ENCODE results near the gene MACROH2A2.
"Not testable (repeated sequence)": the region's sequence is repeated elsewhere in the genome, so short reads cannot be mapped to it uniquely, and the experiment has no call there.

MACROH2A2 gene

GRCh38 chr10:70117646-70118045 is 65.0 kb downstream of the MACROH2A2 start:
- peaks cover 8% of the 10 kb centered on the region; the same call in 1 of the 2 replicates for H3K36me3 ChIP-seq (ENCODE audit: insufficient read depth, low read length)
- no peak overlapping the region for H3K4me3 ChIP-seq (ENCODE audit: low read depth, low read length)
- H3K27ac ChIP-seq (ENCODE audit: low read depth, low read length), result no peak overlapping the region

GRCh38 chr10:70118196-70118595 is 65.5 kb downstream of the MACROH2A2 start:
- no peaks in the 10 kb centered on the region for H3K79me2 ChIP-seq (ENCODE audit: control insufficient read depth, insufficient read depth, low read length, unreplicated experiment)
- H3K36me3 ChIP-seq (ENCODE audit: insufficient read depth, low read length), result peaks cover 8% of the 10 kb centered on the region; the same call in 1 of the 2 replicates
- H2AFZ ChIP-seq (ENCODE audit: low read length, unreplicated experiment), result no peak overlapping the region
- no peaks in the 10 kb centered on the region for H3K27me3 ChIP-seq (ENCODE audit: insufficient read depth, low read length)
- no peak overlapping the region for H3K4me3 ChIP-seq (ENCODE audit: low read depth, low read length)
- no peaks in the 10 kb centered on the region for H3K4me1 ChIP-seq (ENCODE audit: control insufficient read depth, insufficient read depth, low read length, unreplicated experiment)
- no peak overlapping the region for H3K27ac ChIP-seq (ENCODE audit: low read depth, low read length)

More at GRCh38 chr10:70117646-70118045, 65.0 kb downstream of the MACROH2A2 start:
- Histone ChIP-seq H2AFZ (ENCODE audit: low read length, unreplicated experiment) (no peak overlapping the region), H3K27me3 (ENCODE audit: insufficient read depth, low read length) (no peaks in the 10 kb centered on the region), H3K79me2 (ENCODE audit: control insufficient read depth, insufficient read depth, low read length, unreplicated experiment) (no peaks in the 10 kb centered on the region), H3K4me1 (ENCODE audit: control insufficient read depth, insufficient read depth, low read length, unreplicated experiment) (no peaks in the 10 kb centered on the region)

- H3K4me1 ChIP-seq (ENCODE audit: control insufficient read depth, insufficient read depth, low read length, unreplicated experiment), result peaks cover under 1% of the 10 kb centered on the region
- peaks cover 8% of the 10 kb centered on the region for H3K36me3 ChIP-seq (ENCODE audit: insufficient read depth, low read length)
- no peak overlapping the region for H2AFZ ChIP-seq (ENCODE audit: low read length, unreplicated experiment)
- H3K4me3 ChIP-seq (ENCODE audit: low read depth, low read length), result no peak overlapping the region
- H3K27me3 ChIP-seq (ENCODE audit: insufficient read depth, low read length), result no peaks in the 10 kb centered on the region
- no peak overlapping the region for H3K27ac ChIP-seq (ENCODE audit: low read depth, low read length)
- no peaks in the 10 kb centered on the region for H3K79me2 ChIP-seq (ENCODE audit: control insufficient read depth, insufficient read depth, low read length, unreplicated experiment)
Measured at GRCh38 chr10:70119197-70119596, 66.6 kb downstream of the MACROH2A2 start.

GRCh38 chr10:70119623-70120022 is 67.0 kb downstream of the MACROH2A2 start:
- Histone ChIP-seq H3K79me2 (ENCODE audit: control insufficient read depth, insufficient read depth, low read length, unreplicated experiment) (no peaks in the 10 kb centered on the region), H3K4me3 (ENCODE audit: low read depth, low read length) (no peak overlapping the region), H3K27me3 (ENCODE audit: insufficient read depth, low read length) (no peaks in the 10 kb centered on the region), H3K4me1 (ENCODE audit: control insufficient read depth, insufficient read depth, low read length, unreplicated experiment) (peaks cover 5% of the 10 kb centered on the region), H2AFZ (ENCODE audit: low read length, unreplicated experiment) (no peak overlapping the region), H3K27ac (ENCODE audit: low read depth, low read length) (no peak overlapping the region), H3K36me3 (ENCODE audit: insufficient read depth, low read length) (peaks cover 12% of the 10 kb centered on the region)

GRCh38 chr10:70120417-70120816 is 67.8 kb downstream of the MACROH2A2 start:
- H3K4me3 ChIP-seq (ENCODE audit: low read depth, low read length), result no peak overlapping the region
- H3K36me3 ChIP-seq (ENCODE audit: insufficient read depth, low read length), result peaks cover 16% of the 10 kb centered on the region
- peaks cover 8% of the 10 kb centered on the region for H3K4me1 ChIP-seq (ENCODE audit: control insufficient read depth, insufficient read depth, low read length, unreplicated experiment)
- no peaks in the 10 kb centered on the region for H3K27me3 ChIP-seq (ENCODE audit: insufficient read depth, low read length)
- H3K79me2 ChIP-seq (ENCODE audit: control insufficient read depth, insufficient read depth, low read length, unreplicated experiment), result no peaks in the 10 kb centered on the region
- H2AFZ ChIP-seq (ENCODE audit: low read length, unreplicated experiment), result no peak overlapping the region
- H3K27ac ChIP-seq (ENCODE audit: low read depth, low read length), result no peak overlapping the region

GRCh38 chr10:70121281-70121949 is 68.8 kb downstream of the MACROH2A2 start:
- Histone ChIP-seq H3K4me3 (ENCODE audit: low read depth, low read length) (no peak overlapping the region), H3K79me2 (ENCODE audit: control insufficient read depth, insufficient read depth, low read length, unreplicated experiment) (peaks cover 3% of the 10 kb centered on the region), H3K27ac (ENCODE audit: low read depth, low read length) (no peak overlapping the region), H3K4me1 (ENCODE audit: control insufficient read depth, insufficient read depth, low read length, unreplicated experiment) (peaks cover 8% of the 10 kb centered on the region), H3K36me3 (ENCODE audit: insufficient read depth, low read length) (peaks cover 16% of the 10 kb centered on the region), H3K27me3 (ENCODE audit: insufficient read depth, low read length) (no peaks in the 10 kb centered on the region), H2AFZ (ENCODE audit: low read length, unreplicated experiment) (no peak overlapping the region)

- H3K36me3 ChIP-seq (ENCODE audit: insufficient read depth, low read length), result peaks cover 16% of the 10 kb centered on the region
- H2AFZ ChIP-seq (ENCODE audit: low read length, unreplicated experiment), result no peak overlapping the region
Measured at GRCh38 chr10:70122742-70123141, 70.1 kb downstream of the MACROH2A2 start.

GRCh38 chr10:70123166-70123565 is 70.5 kb downstream of the MACROH2A2 start:
- H3K4me1 ChIP-seq (ENCODE audit: control insufficient read depth, insufficient read depth, low read length, unreplicated experiment); H3K4me3 ChIP-seq (ENCODE audit: low read depth, low read length); H2AFZ ChIP-seq (ENCODE audit: low read length, unreplicated experiment); H3K27me3 ChIP-seq (ENCODE audit: insufficient read depth, low read length); H3K27ac ChIP-seq (ENCODE audit: low read depth, low read length): not testable (repeated sequence)
- peaks cover 16% of the 10 kb centered on the region for H3K36me3 ChIP-seq (ENCODE audit: insufficient read depth, low read length)
- peaks cover 14% of the 10 kb centered on the region for H3K79me2 ChIP-seq (ENCODE audit: control insufficient read depth, insufficient read depth, low read length, unreplicated experiment)

More at GRCh38 chr10:70122742-70123141, 70.1 kb downstream of the MACROH2A2 start:
- peaks cover 14% of the 10 kb centered on the region for H3K79me2 ChIP-seq (ENCODE audit: control insufficient read depth, insufficient read depth, low read length, unreplicated experiment)
- H3K4me1 ChIP-seq (ENCODE audit: control insufficient read depth, insufficient read depth, low read length, unreplicated experiment), result peaks cover 8% of the 10 kb centered on the region
- no peaks in the 10 kb centered on the region for H3K27me3 ChIP-seq (ENCODE audit: insufficient read depth, low read length)
- H3K27ac ChIP-seq (ENCODE audit: low read depth, low read length), result no peak overlapping the region
- no peak overlapping the region for H3K4me3 ChIP-seq (ENCODE audit: low read depth, low read length)

- Histone ChIP-seq H3K4me1 (ENCODE audit: control insufficient read depth, insufficient read depth, low read length, unreplicated experiment) (peaks cover 8% of the 10 kb centered on the region), H3K27me3 (ENCODE audit: insufficient read depth, low read length) (no peaks in the 10 kb centered on the region), H3K27ac (ENCODE audit: low read depth, low read length) (no peak overlapping the region), H3K36me3 (ENCODE audit: insufficient read depth, low read length) (peaks cover 16% of the 10 kb centered on the region), H3K79me2 (ENCODE audit: control insufficient read depth, insufficient read depth, low read length, unreplicated experiment) (peaks cover 14% of the 10 kb centered on the region), H2AFZ (ENCODE audit: low read length, unreplicated experiment) (no peak overlapping the region), H3K4me3 (ENCODE audit: low read depth, low read length) (no peak overlapping the region)
Measured at GRCh38 chr10:70123817-70124216, 71.2 kb downstream of the MACROH2A2 start.

- H3K4me3 ChIP-seq (ENCODE audit: low read depth, low read length), result no peak overlapping the region
- H2AFZ ChIP-seq (ENCODE audit: low read length, unreplicated experiment), result no peak overlapping the region
- no peaks in the 10 kb centered on the region for H3K27me3 ChIP-seq (ENCODE audit: insufficient read depth, low read length)
- peaks cover 16% of the 10 kb centered on the region for H3K79me2 ChIP-seq (ENCODE audit: control insufficient read depth, insufficient read depth, low read length, unreplicated experiment)
- H3K27ac ChIP-seq (ENCODE audit: low read depth, low read length), result no peak overlapping the region
- peaks cover 16% of the 10 kb centered on the region for H3K36me3 ChIP-seq (ENCODE audit: insufficient read depth, low read length)
- H3K4me1 ChIP-seq (ENCODE audit: control insufficient read depth, insufficient read depth, low read length, unreplicated experiment), result peaks cover 8% of the 10 kb centered on the region
Measured at GRCh38 chr10:70124415-70124814, 71.8 kb downstream of the MACROH2A2 start.

GRCh38 chr10:70124918-70125317 is 72.3 kb downstream of the MACROH2A2 start:
- Histone ChIP-seq H3K4me3 (ENCODE audit: low read depth, low read length) (no peak overlapping the region), H2AFZ (ENCODE audit: low read length, unreplicated experiment) (no peak overlapping the region), H3K27ac (ENCODE audit: low read depth, low read length) (no peak overlapping the region), H3K36me3 (ENCODE audit: insufficient read depth, low read length) (peaks cover 16% of the 10 kb centered on the region), H3K27me3 (ENCODE audit: insufficient read depth, low read length) (no peaks in the 10 kb centered on the region), H3K4me1 (ENCODE audit: control insufficient read depth, insufficient read depth, low read length, unreplicated experiment) (peaks cover 8% of the 10 kb centered on the region), H3K79me2 (ENCODE audit: control insufficient read depth, insufficient read depth, low read length, unreplicated experiment) (peaks cover 19% of the 10 kb centered on the region)
